Suprapubic skin (tissue), 4 donors: ENCODE results near the gene GAK. TPM values are rescaled to one million over a fixed set of nuclear protein-coding genes. Genes with fewer than 3 reads are reported as not detected.

ENCODE experiments used
- DNase-seq, 2 donors: peaks; one replicate each; pipeline ENCODE4 v3.0.0-alpha.2; 2019; ENCODE audit warnings: low spot score in 2 of 2
- H3K27ac ChIP-seq: fragments of 200-600 bp; sonication (generic); one replicate; pipeline ENCODE4 v1.5.1; 2019
- H3K27me3 ChIP-seq: fragments of 200-600 bp; sonication (generic); one replicate; pipeline ENCODE4 v1.5.1; 2019
- H3K36me3 ChIP-seq: fragments of 200-600 bp; sonication (generic); one replicate; pipeline ENCODE4 v1.5.1; 2019
- H3K4me1 ChIP-seq: fragments of 200-600 bp; sonication (generic); one replicate; pipeline ENCODE4 v1.5.1; 2019
- H3K4me3 ChIP-seq: fragments of 200-600 bp; sonication (generic); one replicate; pipeline ENCODE4 v1.5.1; 2019; ENCODE audit warnings: mild to moderate bottlenecking
- H3K9me3 ChIP-seq: fragments of 200-600 bp; sonication (generic); one replicate; pipeline ENCODE4 v1.5.1; 2019
- EP300 ChIP-seq: sonication (generic); formaldehyde crosslinking; IDR thresholded peaks from one replicate; pipeline ENCODE4 v1.6.1; 2017; ENCODE audit warnings: antibody characterized with exemption
- POLR2A ChIP-seq, 2 donors: fragments of 450-650 bp; IDR thresholded peaks; one replicate each; pipeline ENCODE4 v1.6.1; 2017; ENCODE audit warnings: antibody characterized with exemption in 2 of 2, mild to moderate bottlenecking in 2 of 2, moderate library complexity in 2 of 2
- POLR2AphosphoS5 ChIP-seq, 3 donors: sonication (generic); formaldehyde crosslinking; IDR thresholded peaks; one replicate each; pipeline ENCODE4 v1.6.1; 2017; ENCODE audit warnings: antibody characterized with exemption in 3 of 3
- WGBS: methylation state at CpG from one replicate; pipeline ENCODE4 v1.1.5; 2018; 5-methylcytosine and 5-hydroxymethylcytosine counted together
- total RNA-seq, 4 donors: library from RNA; depleted of rRNA; stranded (reverse); fragments of >200 nt; gene quantifications; one replicate each; pipeline ENCODE4 v1.1.0, GENCODE V29; 2016
- TF ChIP-seq, protein P1 (sequence below), 2 donors: fragments of 200-600 bp in 1 of 2; fragments of 450-650 bp in 1 of 2; sonication (generic) in 1 of 2; IDR thresholded peaks; one replicate each; pipeline ENCODE4 v1.5.1; 2016 to 2019; ENCODE audit warnings: antibody characterized with exemption in 2 of 2, mild to moderate bottlenecking in 1 of 2, moderate library complexity in 1 of 2

Gene GAK
- total RNA-seq, 4 donors from 2014 or later = 108 to 166 (median 132) TPM

- 32% methylated on average over 6 of the region's 24 CpGs for WGBS
- Histone ChIP-seq H3K36me3 (no peaks in the 10 kb centered on the region), H3K27ac (no peak overlapping the region), H3K27me3 (peaks cover 97% of the 10 kb centered on the region), H3K4me3 (no peak overlapping the region), H3K4me1 (peaks cover 22% of the 10 kb centered on the region), H3K9me3 (no peaks in the 10 kb centered on the region)
- peak; percentile 51 to 55 for DNase-seq
- no peak for TF ChIP-seq POLR2A (IDR thresholded peaks at IDR 0.05)
- TF ChIP-seq POLR2AphosphoS5 (IDR thresholded peaks at IDR 0.05) = no peak
Observed at GRCh38 chr4:823761-824460, 108.2 kb downstream of the GAK start.

DNA sequence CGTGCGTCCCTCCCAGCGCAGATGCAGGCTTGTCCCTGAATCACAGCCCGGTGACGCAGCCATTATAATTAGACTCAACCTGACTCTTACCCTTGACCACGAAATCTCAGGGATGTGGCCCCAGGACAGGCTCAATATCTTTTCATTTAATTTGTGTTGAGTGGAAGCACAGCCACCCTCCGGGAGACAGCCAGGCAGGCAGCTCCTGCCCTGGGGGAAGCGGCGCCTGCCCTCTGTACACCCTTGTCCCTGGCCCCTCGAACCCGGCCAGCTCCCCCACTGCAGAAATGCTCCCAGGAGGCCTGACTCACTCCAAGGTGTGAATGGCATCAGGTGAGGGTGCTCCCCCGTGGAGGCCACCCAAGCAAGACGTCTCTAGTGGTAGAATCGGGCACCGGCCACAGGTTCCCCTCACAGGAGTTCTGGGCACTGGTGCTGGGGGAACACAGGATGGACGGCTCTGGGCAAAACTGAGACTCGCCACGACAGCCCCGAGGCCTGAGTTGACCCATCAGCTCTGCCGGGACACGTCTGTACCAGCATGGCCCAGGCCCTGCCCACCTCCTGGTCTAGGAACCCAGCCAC, 108.8 kb downstream of the GAK start:
- peaks cover 22% of the 10 kb centered on the region for H3K4me1 ChIP-seq
- peak in 1 of 2 donors; percentile 57 for DNase-seq
- H3K36me3 ChIP-seq = no peaks in the 10 kb centered on the region
- peaks cover 97% of the 10 kb centered on the region for H3K27me3 ChIP-seq
- WGBS = 72% methylated on average over 11 of the region's 21 CpGs
- no peaks in the 10 kb centered on the region for H3K9me3 ChIP-seq
- TF ChIP-seq POLR2A (IDR thresholded peaks at IDR 0.05) = no peak
- TF ChIP-seq, protein P1, sequence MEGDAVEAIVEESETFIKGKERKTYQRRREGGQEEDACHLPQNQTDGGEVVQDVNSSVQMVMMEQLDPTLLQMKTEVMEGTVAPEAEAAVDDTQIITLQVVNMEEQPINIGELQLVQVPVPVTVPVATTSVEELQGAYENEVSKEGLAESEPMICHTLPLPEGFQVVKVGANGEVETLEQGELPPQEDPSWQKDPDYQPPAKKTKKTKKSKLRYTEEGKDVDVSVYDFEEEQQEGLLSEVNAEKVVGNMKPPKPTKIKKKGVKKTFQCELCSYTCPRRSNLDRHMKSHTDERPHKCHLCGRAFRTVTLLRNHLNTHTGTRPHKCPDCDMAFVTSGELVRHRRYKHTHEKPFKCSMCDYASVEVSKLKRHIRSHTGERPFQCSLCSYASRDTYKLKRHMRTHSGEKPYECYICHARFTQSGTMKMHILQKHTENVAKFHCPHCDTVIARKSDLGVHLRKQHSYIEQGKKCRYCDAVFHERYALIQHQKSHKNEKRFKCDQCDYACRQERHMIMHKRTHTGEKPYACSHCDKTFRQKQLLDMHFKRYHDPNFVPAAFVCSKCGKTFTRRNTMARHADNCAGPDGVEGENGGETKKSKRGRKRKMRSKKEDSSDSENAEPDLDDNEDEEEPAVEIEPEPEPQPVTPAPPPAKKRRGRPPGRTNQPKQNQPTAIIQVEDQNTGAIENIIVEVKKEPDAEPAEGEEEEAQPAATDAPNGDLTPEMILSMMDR (IDR thresholded peaks at IDR 0.05) = no peak
- no peak for TF ChIP-seq EP300
- TF ChIP-seq POLR2AphosphoS5 (IDR thresholded peaks at IDR 0.05) = no peak
- no peak overlapping the region for H3K4me3 ChIP-seq
- H3K27ac ChIP-seq = no peak overlapping the region

- TF ChIP-seq EP300 (no peak), POLR2A (IDR thresholded peaks at IDR 0.05) (no peak), POLR2AphosphoS5 (IDR thresholded peaks at IDR 0.05) (no peak)
- TF ChIP-seq, protein P1 (IDR thresholded peaks at IDR 0.05) = no peak
- H3K27me3 ChIP-seq = peaks cover 97% of the 10 kb centered on the region
- 51% methylated on average over 24 of the region's 24 CpGs for WGBS
- no peaks in the 10 kb centered on the region for H3K9me3 ChIP-seq
- no peak overlapping the region for H3K27ac ChIP-seq
- peaks cover 22% of the 10 kb centered on the region for H3K4me1 ChIP-seq
- peak in 1 of 2 donors; percentile 52 for DNase-seq
- no peak overlapping the region for H3K4me3 ChIP-seq
- no peaks in the 10 kb centered on the region for H3K36me3 ChIP-seq
Observed at GRCh38 chr4:822361-823175, 109.5 kb downstream of the GAK start.

DNA sequence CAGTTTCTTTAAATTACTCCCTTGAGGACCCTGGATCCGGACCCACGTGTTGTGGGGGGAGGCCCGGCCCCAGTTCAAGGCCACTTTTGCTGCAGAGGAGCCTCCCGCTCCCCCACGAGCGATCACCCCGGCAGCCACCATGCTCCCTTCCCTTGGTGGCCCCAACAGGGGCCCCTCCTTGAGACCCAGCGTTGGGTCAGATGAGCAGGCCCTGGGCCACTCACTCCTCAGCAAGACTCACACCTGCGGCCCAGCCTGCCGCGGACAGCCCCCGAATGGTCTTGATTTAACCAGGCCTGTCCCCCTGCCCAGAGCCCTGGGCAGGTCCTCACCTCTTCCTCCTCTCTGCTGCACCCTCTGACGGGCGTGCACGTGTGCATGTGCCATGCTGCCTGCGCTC, 110.5 kb downstream of the GAK start:
- Histone ChIP-seq H3K36me3 (no peaks in the 10 kb centered on the region), H3K4me1 (peaks cover 16% of the 10 kb centered on the region), H3K27ac (no peak overlapping the region), H3K27me3 (peaks cover 95% of the 10 kb centered on the region), H3K9me3 (no peaks in the 10 kb centered on the region), H3K4me3 (no peak overlapping the region)
- WGBS = 80% methylated on average over 15 of the region's 16 CpGs
- DNase-seq = peak in 1 of 2 donors; percentile 52
- TF ChIP-seq, protein P1 (IDR thresholded peaks at IDR 0.05) = no peak
- TF ChIP-seq POLR2A (IDR thresholded peaks at IDR 0.05) = no peak
- no peak for TF ChIP-seq POLR2AphosphoS5 (IDR thresholded peaks at IDR 0.05)
- no peak for TF ChIP-seq EP300

DNA sequence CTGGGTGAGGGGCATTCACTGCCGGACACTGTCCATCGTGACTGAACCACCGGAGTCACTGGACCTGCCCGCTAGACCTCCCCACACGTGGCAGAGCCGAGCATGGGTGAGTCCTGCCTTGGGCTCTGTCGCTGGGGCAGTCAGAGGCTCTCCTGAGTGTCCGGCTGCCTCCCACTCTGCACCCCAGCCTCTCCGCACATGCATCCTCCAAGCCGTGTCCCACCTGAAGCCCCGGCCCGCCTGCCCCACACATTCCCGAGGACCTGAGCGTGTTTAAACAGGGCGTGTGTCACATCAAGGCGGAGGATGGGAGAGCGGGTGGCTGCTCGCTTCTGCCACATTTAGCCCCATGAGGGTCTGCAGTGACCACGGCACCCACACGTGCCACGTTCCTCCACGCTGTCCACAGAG, 110.9 kb downstream of the GAK start:
- Histone ChIP-seq H3K9me3 (no peaks in the 10 kb centered on the region), H3K4me3 (no peak overlapping the region), H3K27ac (no peak overlapping the region), H3K36me3 (no peaks in the 10 kb centered on the region), H3K4me1 (peaks cover 13% of the 10 kb centered on the region), H3K27me3 (peaks cover 96% of the 10 kb centered on the region)
- TF ChIP-seq POLR2A (IDR thresholded peaks at IDR 0.05) (no peak), POLR2AphosphoS5 (IDR thresholded peaks at IDR 0.05) (no peak), EP300 (no peak)
- TF ChIP-seq, protein P1 (IDR thresholded peaks at IDR 0.05) = no peak
- no peak for DNase-seq
- 76% methylated on average over 11 of the region's 22 CpGs for WGBS
